Thoracic aorta (tissue), 2 donors: Measurements from ENCODE around the gene AP5Z1. TPM values are rescaled to one million over a fixed set of nuclear protein-coding genes. Genes with fewer than 3 reads are reported as not detected.

Source experiments
- ATAC-seq: fragments of 150-250 bp; one replicate; pipeline ENCODE4 v1.8.0; 2017; ENCODE audit warnings: low read depth; ENCODE audit not compliant: insufficient number of reproducible peaks, low FRiP score
- DNase-seq: peaks from one replicate; pipeline ENCODE4 v3.0.0-alpha.2; 2020; ENCODE audit warnings: low spot score
- H3K27ac ChIP-seq, 2 donors: fragments of 200-600 bp; sonication (generic); 1 replicate in 1 of 2; 2 replicates in 1 of 2; pipeline ENCODE4 v1.5.1; 2016; ENCODE audit warnings: mild to moderate bottlenecking in 2 of 2, moderate library complexity in 2 of 2
- H3K27me3 ChIP-seq: fragments of 200-600 bp; sonication (generic); replicated peaks from 2 replicates; pipeline ENCODE4 v1.6.0; 2016; ENCODE audit warnings: mild to moderate bottlenecking; ENCODE audit not compliant: insufficient read depth
- H3K36me3 ChIP-seq: fragments of 200-600 bp; sonication (generic); one replicate; pipeline ENCODE4 v1.5.1; 2016
- H3K4me1 ChIP-seq, 2 donors: fragments of 200-600 bp; sonication (generic); 1 replicate in 1 of 2; 2 replicates in 1 of 2; pipeline versions ENCODE4 v1.5.1 to v1.6.0; 2016; ENCODE audit warnings: low read depth in 2 of 2, mild to moderate bottlenecking in 1 of 2; ENCODE audit not compliant: control insufficient read depth in 1 of 2
- H3K4me3 ChIP-seq: fragments of 200-600 bp; sonication (generic); 2 replicates; pipeline ENCODE4 v1.5.1; 2016; ENCODE audit warnings: mild to moderate bottlenecking
- H3K9me3 ChIP-seq: fragments of 200-600 bp; sonication (generic); 2 replicates; pipeline ENCODE4 v1.5.1; 2016
- total RNA-seq, 2 donors: library from RNA; depleted of rRNA; stranded (reverse); fragments of >200 nt; gene quantifications; one replicate each; pipeline versions ENCODE4 v1.1.0 to v1.2.3, GENCODE V29; 2016
- TF ChIP-seq, protein P1 (sequence below): fragments of 200-600 bp; sonication (generic); IDR thresholded peaks from one replicate; pipeline ENCODE4 v1.5.1; 2019; ENCODE audit warnings: antibody characterized with exemption

AP5Z1 gene
- total RNA-seq, 2 donors from 2014 or later: 40.3 to 42.0 TPM

DNA sequence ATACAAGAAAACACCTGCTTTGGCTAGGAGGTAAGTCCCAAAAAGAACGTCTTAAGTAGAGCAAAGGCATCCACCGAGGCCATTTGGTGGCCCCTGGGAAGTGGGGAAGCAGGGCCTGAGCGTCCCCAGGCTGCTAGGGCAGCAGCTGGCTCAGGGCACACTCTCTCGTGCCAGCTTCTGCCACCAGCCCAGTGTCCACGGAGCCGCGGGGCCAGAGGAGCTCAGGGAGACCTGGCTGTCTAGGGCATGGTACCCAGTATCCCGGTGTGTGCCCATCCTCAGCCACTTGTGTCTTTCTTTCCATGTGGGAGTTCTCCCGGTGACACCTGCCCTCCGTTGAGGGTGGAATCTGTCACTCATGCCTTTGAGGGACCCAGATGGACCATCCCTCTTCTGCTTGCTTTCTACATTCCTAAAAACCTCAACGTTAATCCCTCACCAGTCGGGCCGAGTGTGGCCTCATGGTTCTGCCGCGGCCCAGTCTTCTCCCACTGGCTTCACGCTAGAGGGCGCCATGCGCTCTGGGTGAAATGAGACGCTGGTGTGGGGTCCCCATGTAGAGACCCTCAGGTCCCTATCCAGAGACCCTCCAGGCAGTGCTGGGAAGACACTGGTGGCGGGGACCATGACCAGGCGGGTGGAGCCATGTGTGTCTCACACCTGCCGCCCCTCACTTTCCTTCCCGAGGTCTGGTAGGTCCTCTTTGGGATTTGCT is 9.5 kb upstream of the AP5Z1 start:
- no peak overlapping the region for H3K4me3 ChIP-seq

DNA sequence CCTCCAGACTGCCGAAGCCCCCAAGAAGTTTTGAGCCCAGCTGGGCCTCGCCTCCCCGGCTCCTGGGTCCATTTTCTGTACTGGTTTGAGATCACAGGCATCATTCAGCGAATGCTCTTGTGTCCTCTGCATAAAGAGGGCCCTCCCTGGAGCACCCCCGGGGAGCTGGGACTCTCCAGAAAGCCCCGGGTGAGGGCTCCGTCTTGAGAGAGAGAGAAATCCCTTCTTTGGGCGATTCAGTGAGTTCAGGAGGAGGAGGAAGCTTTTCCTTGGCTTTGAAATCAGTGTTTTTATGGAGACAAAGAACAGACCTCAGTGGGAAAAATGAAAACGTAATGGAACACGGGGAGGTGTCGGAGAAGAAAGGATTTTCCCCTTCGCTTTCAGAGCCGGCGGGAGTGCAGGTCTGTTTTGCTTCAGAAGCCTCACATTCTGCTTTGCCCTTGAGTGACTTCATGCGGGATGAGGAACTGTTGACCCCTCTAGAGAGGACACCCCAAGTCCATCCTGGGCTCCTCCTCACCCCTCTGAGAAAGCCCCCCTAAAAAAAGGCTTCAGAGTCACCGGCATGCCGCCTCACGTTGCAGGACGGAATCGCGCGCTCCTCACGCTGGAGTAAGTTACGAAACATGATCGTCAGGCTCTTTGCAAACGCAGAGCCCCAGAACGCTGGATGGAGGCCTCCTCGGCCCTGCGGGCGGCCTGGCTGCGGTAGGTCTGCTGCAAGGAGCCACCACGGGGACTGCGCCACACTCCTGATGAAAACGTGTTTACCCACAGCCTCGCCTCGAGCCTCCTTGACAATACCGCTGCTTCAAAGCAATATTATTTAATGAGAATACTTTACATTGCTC is 8.5 kb upstream of the AP5Z1 start:
- Histone ChIP-seq H3K4me1 (no peaks in the 10 kb centered on the region), H3K27ac (no peak overlapping the region), H3K4me3 (no peak overlapping the region), H3K27me3 (no peaks in the 10 kb centered on the region), H3K9me3 (no peaks in the 10 kb centered on the region), H3K36me3 (peaks cover 33% of the 10 kb centered on the region)
- ATAC-seq: no peak
- no peak for DNase-seq
- TF ChIP-seq, protein P1, sequence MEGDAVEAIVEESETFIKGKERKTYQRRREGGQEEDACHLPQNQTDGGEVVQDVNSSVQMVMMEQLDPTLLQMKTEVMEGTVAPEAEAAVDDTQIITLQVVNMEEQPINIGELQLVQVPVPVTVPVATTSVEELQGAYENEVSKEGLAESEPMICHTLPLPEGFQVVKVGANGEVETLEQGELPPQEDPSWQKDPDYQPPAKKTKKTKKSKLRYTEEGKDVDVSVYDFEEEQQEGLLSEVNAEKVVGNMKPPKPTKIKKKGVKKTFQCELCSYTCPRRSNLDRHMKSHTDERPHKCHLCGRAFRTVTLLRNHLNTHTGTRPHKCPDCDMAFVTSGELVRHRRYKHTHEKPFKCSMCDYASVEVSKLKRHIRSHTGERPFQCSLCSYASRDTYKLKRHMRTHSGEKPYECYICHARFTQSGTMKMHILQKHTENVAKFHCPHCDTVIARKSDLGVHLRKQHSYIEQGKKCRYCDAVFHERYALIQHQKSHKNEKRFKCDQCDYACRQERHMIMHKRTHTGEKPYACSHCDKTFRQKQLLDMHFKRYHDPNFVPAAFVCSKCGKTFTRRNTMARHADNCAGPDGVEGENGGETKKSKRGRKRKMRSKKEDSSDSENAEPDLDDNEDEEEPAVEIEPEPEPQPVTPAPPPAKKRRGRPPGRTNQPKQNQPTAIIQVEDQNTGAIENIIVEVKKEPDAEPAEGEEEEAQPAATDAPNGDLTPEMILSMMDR: no peak

More for the DNA sequence above, 9.5 kb upstream of the AP5Z1 start:
- H3K27ac ChIP-seq: no peak overlapping the region
- no peaks in the 10 kb centered on the region for H3K4me1 ChIP-seq
- peaks cover 43% of the 10 kb centered on the region for H3K36me3 ChIP-seq
- H3K27me3 ChIP-seq: no peaks in the 10 kb centered on the region
- H3K9me3 ChIP-seq: no peaks in the 10 kb centered on the region
- DNase-seq (no peak), ATAC-seq (no peak)
- TF ChIP-seq, protein P1: no peak

DNA sequence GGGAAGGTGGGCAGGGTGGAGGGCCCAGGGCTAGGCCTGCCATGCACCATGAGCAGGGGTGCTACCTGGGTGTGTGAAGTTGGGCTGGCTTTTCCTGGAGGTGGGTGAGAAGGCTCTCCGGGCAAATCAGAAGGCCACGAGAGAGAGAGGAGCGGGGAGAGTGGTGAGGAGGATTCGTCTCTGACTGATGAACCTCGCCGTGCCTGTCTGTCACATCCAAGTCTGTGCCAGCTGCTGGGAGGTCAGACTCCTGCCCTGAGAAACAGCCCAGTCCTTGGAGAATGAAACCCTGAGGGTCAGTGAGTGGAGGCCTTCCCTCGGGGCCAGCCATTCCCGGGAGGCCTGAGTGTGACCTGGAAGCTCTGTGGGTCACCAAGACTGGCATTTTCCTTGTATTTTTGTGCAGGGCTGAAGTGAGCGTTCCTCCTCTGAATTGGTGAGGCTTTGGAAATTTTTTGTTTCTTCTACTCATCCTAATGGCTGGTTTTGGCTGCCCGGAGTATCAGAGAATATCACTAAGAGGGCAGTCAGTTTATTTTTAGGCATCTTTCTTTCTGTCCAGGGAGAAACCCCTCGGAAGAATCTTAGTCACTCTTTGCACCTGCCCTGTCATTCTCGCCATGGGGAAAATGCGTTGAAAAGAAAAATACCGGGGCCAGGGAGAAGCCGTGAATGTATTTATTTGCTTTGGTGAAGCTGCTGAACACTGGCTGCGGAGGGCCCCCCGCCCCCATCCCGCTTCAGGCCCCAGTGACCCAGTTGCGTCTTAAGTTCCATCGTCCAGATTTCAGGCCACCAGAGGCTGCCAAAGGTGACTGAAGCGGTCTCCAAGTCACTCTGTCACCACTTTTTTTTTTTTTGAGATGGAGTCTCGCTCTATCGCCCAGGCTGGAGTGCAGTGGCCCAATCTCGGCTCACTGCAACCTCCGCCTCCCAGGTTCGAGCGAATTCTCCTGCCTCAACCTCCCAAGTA is 6.5 kb upstream of the AP5Z1 start:
- TF ChIP-seq, protein P1: no peak
- Histone ChIP-seq H3K9me3 (no peaks in the 10 kb centered on the region), H3K36me3 (peaks cover 15% of the 10 kb centered on the region), H3K4me3 (no peak overlapping the region), H3K27ac (no peak overlapping the region), H3K27me3 (no peaks in the 10 kb centered on the region), H3K4me1 (peaks cover 0 to under 1% of the 10 kb centered on the region in 2 donors)
- ATAC-seq (no peak), DNase-seq (no peak)

DNA sequence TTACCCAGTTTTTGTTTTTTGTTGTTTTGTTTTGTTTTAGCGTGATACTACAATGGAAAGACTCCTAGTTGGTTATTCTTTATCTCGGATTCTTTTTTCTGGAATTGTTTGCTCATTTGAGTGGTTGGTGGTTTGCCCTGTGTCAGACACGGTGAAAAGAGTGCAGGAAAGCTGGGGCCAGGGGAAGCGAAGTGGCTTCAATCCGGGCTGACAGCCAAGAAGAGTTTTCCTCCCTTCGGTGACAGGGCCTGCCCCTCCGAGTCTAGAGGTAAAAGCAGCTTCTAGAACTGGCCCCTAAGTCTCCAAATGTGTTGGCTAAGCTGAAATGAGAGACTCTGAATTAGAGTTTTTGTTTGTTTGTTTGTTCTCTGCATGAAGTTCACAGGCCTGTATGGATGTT is 5.7 kb upstream of the AP5Z1 start:
- no peak overlapping the region for H3K27ac ChIP-seq
- peaks cover 6 to 9% of the 10 kb centered on the region in 2 donors for H3K4me1 ChIP-seq
- no peak overlapping the region for H3K4me3 ChIP-seq
- no peaks in the 10 kb centered on the region for H3K9me3 ChIP-seq
- DNase-seq (no peak), ATAC-seq (no peak)
- H3K36me3 ChIP-seq: peaks cover 6% of the 10 kb centered on the region
- TF ChIP-seq, protein P1: no peak
- no peaks in the 10 kb centered on the region for H3K27me3 ChIP-seq
